GM12873 (cell line): Measurements from ENCODE around the gene EPS8L2.

ENCODE experiments used
- CTCF ChIP-seq: IDR thresholded peaks from 2 replicates; pipeline ENCODE4 v1.5.1; 2012; ENCODE audit warnings: low read depth, mild to moderate bottlenecking, moderate library complexity, low read length, control low read depth; ENCODE audit not compliant: insufficient read depth; ENCODE audit errors: missing control alignments

EPS8L2 gene

GRCh38 chr11:702462-703461 lies 3.3 kb upstream of the EPS8L2 start:
- no peak for TF ChIP-seq CTCF

GRCh38 chr11:703506-703905 lies 2.5 kb upstream of the EPS8L2 start:
- no peak for TF ChIP-seq CTCF

GRCh38 chr11:704228-704674 lies 1.8 kb upstream of the EPS8L2 start:
- TF ChIP-seq CTCF = no peak

GRCh38 chr11:704781-705645 lies 1.0 kb upstream of the EPS8L2 start:
- TF ChIP-seq CTCF = no peak

GRCh38 chr11:706439-706956 lies 467 bp downstream of the EPS8L2 start:
- TF ChIP-seq CTCF = no peak

- TF ChIP-seq CTCF = peak; percentile 11
Measured at GRCh38 chr11:706957-707816, 1.2 kb downstream of the EPS8L2 start.
